Activated naive CD4-positive, alpha-beta T cell treated with Interleukin-2 at 50 U/mL for 16 hours (primary cell): ENCODE measurements around the gene XPR1.

Experiments used
- DNase-seq: peaks from one replicate; pipeline ENCODE4 v3.0.0-alpha.2; 2020

Gene XPR1

GRCh38 chr1:180937012-180937372 is 305.2 kb downstream of the XPR1 start:
- DNase-seq: no peak

- no peak for DNase-seq
Measured at GRCh38 chr1:180937624-180938225, 305.9 kb downstream of the XPR1 start.

DNA sequence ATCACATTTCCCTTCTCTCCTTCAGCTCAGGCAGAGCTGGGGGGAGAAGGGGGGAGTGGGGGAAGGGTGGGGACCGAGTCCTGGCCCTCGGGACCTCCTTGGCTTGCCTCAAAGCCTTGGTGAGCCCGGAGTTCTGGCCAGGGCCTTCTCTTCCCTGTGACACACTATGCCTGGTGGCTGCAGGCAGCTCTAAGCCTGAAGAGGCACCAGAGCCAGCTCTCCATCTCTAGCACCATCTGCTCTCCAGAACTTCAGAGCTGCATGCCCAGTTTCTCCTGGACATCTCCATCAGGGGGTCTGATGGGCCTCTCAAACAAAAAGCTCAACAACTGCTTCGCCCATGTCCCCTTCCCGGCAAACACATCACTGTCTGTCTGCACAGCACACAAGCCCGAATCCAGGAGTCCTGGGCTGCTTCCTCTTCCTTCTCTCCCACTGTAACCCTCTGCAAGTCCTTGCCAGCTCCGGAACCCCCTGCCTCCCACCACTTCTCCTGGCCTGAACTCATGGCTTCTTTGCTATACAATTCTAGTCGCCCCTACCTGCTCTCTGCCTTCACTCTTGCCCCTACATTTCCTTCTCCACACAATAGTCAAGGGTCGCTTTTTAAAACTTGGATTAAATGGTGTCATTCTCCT is 307.4 kb downstream of the XPR1 start:
- no peak for DNase-seq

DNA sequence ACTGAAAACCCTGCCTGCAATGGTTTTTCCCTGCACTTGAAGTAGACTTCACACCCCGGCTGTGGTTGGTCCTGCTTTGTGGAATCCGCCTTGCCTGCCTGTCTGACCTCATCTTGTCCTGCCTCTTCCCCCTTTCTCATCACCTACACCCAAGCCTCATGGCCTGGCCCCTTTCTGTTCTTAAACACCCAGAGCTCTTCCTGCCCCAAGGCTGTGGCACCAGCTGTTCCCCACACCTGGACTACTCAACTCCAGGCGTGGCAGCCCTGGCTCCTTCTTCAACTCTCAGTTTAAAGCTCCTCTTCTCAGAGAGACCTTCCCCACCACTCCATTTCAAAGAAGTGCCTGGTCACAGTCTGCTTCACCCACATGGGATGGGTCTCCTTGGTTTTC is 307.9 kb downstream of the XPR1 start:
- no peak for DNase-seq
